OCI-LY7 (cell line): ENCODE measurements around the gene IGF2. TPM values are rescaled to one million over a fixed set of nuclear protein-coding genes. Genes with fewer than 3 reads are reported as not detected.

Source experiments
- BruUV-seq: library from RNA; stranded (reverse); fragments of 400-500 nt; replicated peaks from 2 replicates; lab custom pipeline; 2021; lab: Mats Ljungman, UMichigan
- CTCF ChIA-PET: fragments of 300-600 bp; sonication (Branson Sonifier 250); formaldehyde crosslinking; loops from one replicate; lab custom pipeline; 2022; ENCODE audit warnings: antibody characterized with exemption; ENCODE audit not compliant: unreplicated experiment; lab: Charles Lee
- POLR2A ChIA-PET: fragments of 300-600 bp; sonication (Branson Sonifier 250); formaldehyde crosslinking; loops from one replicate; lab custom pipeline; 2022; ENCODE audit warnings: antibody characterized with exemption; lab: Charles Lee
- DNase-seq: peaks from one replicate; pipeline ENCODE4 v3.0.0-alpha.2; 2015; ENCODE audit warnings: low spot score
- H2AFZ ChIP-seq: fragments of 200-600 bp; sonication (generic), shearing (Covaris generic); 2 replicates; pipeline ENCODE4 v1.6.1; 2014; ENCODE audit warnings: mild to moderate bottlenecking, antibody characterized with exemption, low read length, moderate library complexity
- H3K27ac ChIP-seq: fragments of 200-600 bp; sonication (generic); 2 replicates; pipeline ENCODE4 v1.5.1; 2014; ENCODE audit warnings: mixed run types, low read depth, mild to moderate bottlenecking, moderate library complexity, low read length, inconsistent platforms; ENCODE audit not compliant: poor library complexity, severe bottlenecking
- H3K36me3 ChIP-seq: fragments of 200-600 bp; sonication (generic); 2 replicates; pipeline ENCODE4 v1.6.1; 2014; ENCODE audit warnings: mild to moderate bottlenecking, antibody characterized with exemption, low read length, moderate library complexity, mixed read lengths; ENCODE audit not compliant: insufficient read depth
- H3K4me1 ChIP-seq: fragments of 200-600 bp; sonication (generic); 2 replicates; pipeline ENCODE4 v1.5.1; 2014; ENCODE audit warnings: mild to moderate bottlenecking, low read length; ENCODE audit not compliant: insufficient read depth, poor library complexity, severe bottlenecking
- H3K4me2 ChIP-seq: fragments of 200-600 bp; sonication (generic); 2 replicates; pipeline ENCODE4 v1.6.1; 2014; ENCODE audit warnings: mild to moderate bottlenecking, low read length
- H3K4me3 ChIP-seq: fragments of 200-600 bp; sonication (generic); 2 replicates; pipeline ENCODE4 v1.5.1; 2014; ENCODE audit warnings: mild to moderate bottlenecking, low read depth, low read length; ENCODE audit not compliant: poor library complexity, severe bottlenecking
- H3K79me2 ChIP-seq: fragments of 200-600 bp; sonication (generic); 2 replicates; pipeline ENCODE4 v1.6.1; 2016; ENCODE audit warnings: low read depth, mild to moderate bottlenecking, low read length, moderate library complexity, mixed read lengths; ENCODE audit not compliant: insufficient read depth
- H3K9me2 ChIP-seq: fragments of 200-600 bp; sonication (generic); 2 replicates; pipeline ENCODE4 v1.6.1; 2016; ENCODE audit warnings: mild to moderate bottlenecking, low read length, mixed read lengths; ENCODE audit not compliant: insufficient read depth
- H3K9me3 ChIP-seq: fragments of 200-600 bp; sonication (generic); 2 replicates; pipeline ENCODE4 v1.6.1; 2014; ENCODE audit warnings: mild to moderate bottlenecking, mixed run types, low read length, mixed read lengths
- H4K20me1 ChIP-seq: fragments of 200-600 bp; sonication (generic); 2 replicates; pipeline ENCODE4 v1.6.1; 2014; ENCODE audit warnings: mild to moderate bottlenecking, antibody characterized with exemption, low read length, moderate library complexity, mixed read lengths; ENCODE audit not compliant: insufficient read depth
- CTCF ChIP-seq: fragments of 200-600 bp; sonication (generic); conservative IDR thresholded peaks from 2 replicates; pipeline ENCODE4 v1.5.1; 2014; ENCODE audit warnings: mild to moderate bottlenecking, antibody characterized with exemption, low read length, moderate library complexity, mixed read lengths
- EZH2phosphoT487 ChIP-seq: fragments of 200-600 bp; sonication (generic); IDR thresholded peaks from 2 replicates; pipeline ENCODE4 v1.6.1; 2018; ENCODE audit warnings: low read depth, borderline replicate concordance, mild to moderate bottlenecking, mixed run types, antibody characterized with exemption, low read length, moderate library complexity, mixed read lengths
- intact Hi-C: fragments of 100-400 bp; cut with micrococcal nuclease; formaldehyde crosslinking; loops from one replicate; pipeline ENCODE4 v1.10.0; 2022; ENCODE audit not compliant: unreplicated experiment
- total RNA-seq, 2 experiments: library from RNA; depleted of rRNA in 1 of 2; stranded (reverse); fragments of >200 nt in 1 of 2; shearing (Covaris generic) in 1 of 2; gene quantifications; 2 replicates each; pipeline ENCODE4 v1.2.3, GENCODE V29; 2014 to 2022

The IGF2 gene
- total RNA-seq, 2 experiments from 2014 or later = not detected

- H2AFZ ChIP-seq = no peak overlapping the region
- no peaks in the 10 kb centered on the region for H3K4me1 ChIP-seq
- H3K9me2 ChIP-seq = no peaks in the 10 kb centered on the region
- no peaks in the 10 kb centered on the region for H3K79me2 ChIP-seq
- no peak overlapping the region for H3K4me2 ChIP-seq
- TF ChIP-seq CTCF (no peak), EZH2phosphoT487 (no peak)
- intact Hi-C loops = loop anchor here (10.0 kb wide), 1 partner anchor 503 kb away; no protein-coding TSS in a partner anchor
- ChIA-PET POLR2A (no interaction called here), CTCF (no interaction called here)
- H3K36me3 ChIP-seq = no peaks in the 10 kb centered on the region
- no peaks in the 10 kb centered on the region for H3K9me3 ChIP-seq
- no peaks in the 10 kb centered on the region for H4K20me1 ChIP-seq
- no peak for DNase-seq
- no peak overlapping the region for H3K4me3 ChIP-seq
- no TSS peak for BruUV-seq
- H3K27ac ChIP-seq = no peak overlapping the region
These were observed 18.3 kb upstream of the IGF2 start for GRCh38 chr11:2157294-2158040.

- peaks cover 3% of the 10 kb centered on the region for H3K4me1 ChIP-seq
- ChIA-PET POLR2A (no interaction called here), CTCF (no interaction called here)
- peak; percentile 46 for DNase-seq
- H3K4me3 ChIP-seq = no peak overlapping the region
- H3K4me2 ChIP-seq = no peak overlapping the region
- intact Hi-C loops = loop anchor here (10.0 kb wide), 1 partner anchor 502 kb away; no protein-coding TSS in a partner anchor
- H3K27ac ChIP-seq = no peak overlapping the region
- no peaks in the 10 kb centered on the region for H4K20me1 ChIP-seq
- H3K9me2 ChIP-seq = no peaks in the 10 kb centered on the region
- no TSS peak for BruUV-seq
- TF ChIP-seq CTCF (peak; percentile 78), EZH2phosphoT487 (no peak)
- no peaks in the 10 kb centered on the region for H3K36me3 ChIP-seq
- no peaks in the 10 kb centered on the region for H3K9me3 ChIP-seq
- H2AFZ ChIP-seq = no peak overlapping the region
- no peaks in the 10 kb centered on the region for H3K79me2 ChIP-seq
These were observed 17.4 kb upstream of the IGF2 start for GRCh38 chr11:2156416-2157182.

- no peak overlapping the region for H3K27ac ChIP-seq
- TF ChIP-seq CTCF (no peak), EZH2phosphoT487 (no peak)
These were observed 16.3 kb upstream of the IGF2 start for GRCh38 chr11:2155511-2155910.

More at GRCh38 chr11:2155511-2155910, 16.3 kb upstream of the IGF2 start:
- no peak for DNase-seq
- H3K79me2 ChIP-seq = no peaks in the 10 kb centered on the region
- H3K4me1 ChIP-seq = peaks cover 4% of the 10 kb centered on the region
- H3K36me3 ChIP-seq = no peaks in the 10 kb centered on the region
- H2AFZ ChIP-seq = no peak overlapping the region
- H4K20me1 ChIP-seq = no peaks in the 10 kb centered on the region
- no peak overlapping the region for H3K4me3 ChIP-seq
- H3K4me2 ChIP-seq = no peak overlapping the region
- POLR2A ChIA-PET = no interaction called here
- no peaks in the 10 kb centered on the region for H3K9me2 ChIP-seq
- no peaks in the 10 kb centered on the region for H3K9me3 ChIP-seq
- CTCF ChIA-PET = no interaction called here
- intact Hi-C loops = loop anchor here (10.0 kb wide), 1 partner anchor 501 kb away; no protein-coding TSS in a partner anchor
- no TSS peak for BruUV-seq
